Measurements from ENCODE around the gene QRICH1.
"Not testable (repeated sequence)": the region's sequence is repeated elsewhere in the genome, so short reads cannot be mapped to it uniquely, and the experiment has no call there.

Gene QRICH1

GRCh38 chr3:49015765-49016164 is 78.1 kb downstream of the QRICH1 start:
- no peak for DNase-seq

GRCh38 chr3:49015072-49015471 is 78.8 kb downstream of the QRICH1 start:
- DNase-seq = no peak

- no peak for DNase-seq
Measured at GRCh38 chr3:49013738-49014660, 79.9 kb downstream of the QRICH1 start.

GRCh38 chr3:49013113-49013737 is 80.6 kb downstream of the QRICH1 start:
- no peak for DNase-seq

- DNase-seq = no peak
Measured at GRCh38 chr3:49012441-49013017, 81.3 kb downstream of the QRICH1 start.

- DNase-seq = no peak
Measured at GRCh38 chr3:49009396-49009795, 84.5 kb downstream of the QRICH1 start.

- DNase-seq = not testable (repeated sequence)
Measured at GRCh38 chr3:49008627-49009026, 85.2 kb downstream of the QRICH1 start.

- peak; percentile 93 for DNase-seq
Measured at GRCh38 chr3:49007771-49008528, 85.9 kb downstream of the QRICH1 start.

GRCh38 chr3:49007068-49007770 is 86.7 kb downstream of the QRICH1 start, which contains the start of gene WDR6:
Gene WDR6 (plus strand): TSS chr3:49007391. CDS start chr3:49007432, 41 bp downstream.
- DNase-seq = peak; percentile 98

GRCh38 chr3:49006408-49007067 is 87.3 kb downstream of the QRICH1 start:
- DNase-seq = no peak

GRCh38 chr3:49005998-49006397 is 87.9 kb downstream of the QRICH1 start:
- no peak for DNase-seq

- DNase-seq = no peak
Measured at GRCh38 chr3:49005303-49005680, 88.6 kb downstream of the QRICH1 start.

GRCh38 chr3:49004352-49005302 is 89.2 kb downstream of the QRICH1 start:
- no peak for DNase-seq

- no peak for DNase-seq
Measured at GRCh38 chr3:49001155-49001554, 92.7 kb downstream of the QRICH1 start.

- DNase-seq = no peak
Measured at GRCh38 chr3:48999085-48999858, 94.6 kb downstream of the QRICH1 start.

- no peak for DNase-seq
Measured at GRCh38 chr3:48997714-48998637, 95.9 kb downstream of the QRICH1 start.

- DNase-seq = no peak
Measured at GRCh38 chr3:48997102-48997635, 96.7 kb downstream of the QRICH1 start.

GRCh38 chr3:48996640-48997039 is 97.2 kb downstream of the QRICH1 start:
- no peak for DNase-seq

All from fibroblast of skin of right biceps (primary cell).